ENCODE results near the gene CCDC102B.

GRCh38 chr18:68839701-68840100 is 41.8 kb downstream of the CCDC102B start:
- TF ChIP-seq EZH2phosphoT487 (conservative IDR thresholded peaks at IDR 0.05; ENCODE audit: low read length) (no peak), CTCF (IDR thresholded peaks at IDR 0.05; ENCODE audit: insufficient read depth, low read length, poor library complexity, severe bottlenecking) (no peak)

All from SU-DHL-6 (cell line).